Lower lobe of right lung (tissue), 2 donors: Measurements from ENCODE around the gene SERPINA5. TPM values are rescaled to one million over a fixed set of nuclear protein-coding genes. Genes with fewer than 3 reads are reported as not detected.

Experiments
- ATAC-seq, 2 donors: fragments of 200-7000 bp; cut with Tn5 transposase; one replicate each; pipeline ENCODE4 v1.9.1; 2020 to 2022; ENCODE audit warnings: mild to moderate bottlenecking in 2 of 2, moderate library complexity in 2 of 2
- DNase-seq: peaks from one replicate; pipeline ENCODE4 v3.0.0-alpha.2; 2020
- H3K27ac ChIP-seq: fragments of 200-600 bp; one replicate; pipeline ENCODE4 v1.8.0; 2022
- H3K27me3 ChIP-seq: fragments of 200-600 bp; one replicate; pipeline ENCODE4 v1.8.0; 2022; ENCODE audit warnings: low read depth
- H3K36me3 ChIP-seq: fragments of 200-600 bp; one replicate; pipeline ENCODE4 v1.8.0; 2022; ENCODE audit warnings: mild to moderate bottlenecking
- H3K4me1 ChIP-seq: fragments of 200-600 bp; one replicate; pipeline ENCODE4 v1.8.0; 2022
- H3K4me3 ChIP-seq: fragments of 200-600 bp; one replicate; pipeline ENCODE4 v1.8.0; 2022; ENCODE audit warnings: mild to moderate bottlenecking
- H3K9me3 ChIP-seq: fragments of 200-600 bp; one replicate; pipeline ENCODE4 v1.8.0; 2022
- intact Hi-C: fragments of 100-400 bp; cut with DNase I; formaldehyde crosslinking; loops from one replicate; pipeline ENCODE4 v1.11.0; 2022
- total RNA-seq: library from RNA; stranded (reverse); fragmentation: NEBNext Ultra II Directional; extraction: Animal tissue kit (Norgen Biotek cat#: 25700); gene quantifications from one replicate; pipeline ENCODE4 v1.2.1, GENCODE V29; 2021
- TF ChIP-seq, protein P1 (sequence below): fragments of 200-600 bp; IDR thresholded peaks from one replicate; pipeline ENCODE4 v1.8.0; 2022; ENCODE audit warnings: antibody characterized with exemption, mild to moderate bottlenecking
- donor health status: DM: no; HTN: yes; CAD: no; lungs with severe emphysema.

Gene SERPINA5
- total RNA-seq, 1 donor from 2014 or later = 0.56 TPM

DNA sequence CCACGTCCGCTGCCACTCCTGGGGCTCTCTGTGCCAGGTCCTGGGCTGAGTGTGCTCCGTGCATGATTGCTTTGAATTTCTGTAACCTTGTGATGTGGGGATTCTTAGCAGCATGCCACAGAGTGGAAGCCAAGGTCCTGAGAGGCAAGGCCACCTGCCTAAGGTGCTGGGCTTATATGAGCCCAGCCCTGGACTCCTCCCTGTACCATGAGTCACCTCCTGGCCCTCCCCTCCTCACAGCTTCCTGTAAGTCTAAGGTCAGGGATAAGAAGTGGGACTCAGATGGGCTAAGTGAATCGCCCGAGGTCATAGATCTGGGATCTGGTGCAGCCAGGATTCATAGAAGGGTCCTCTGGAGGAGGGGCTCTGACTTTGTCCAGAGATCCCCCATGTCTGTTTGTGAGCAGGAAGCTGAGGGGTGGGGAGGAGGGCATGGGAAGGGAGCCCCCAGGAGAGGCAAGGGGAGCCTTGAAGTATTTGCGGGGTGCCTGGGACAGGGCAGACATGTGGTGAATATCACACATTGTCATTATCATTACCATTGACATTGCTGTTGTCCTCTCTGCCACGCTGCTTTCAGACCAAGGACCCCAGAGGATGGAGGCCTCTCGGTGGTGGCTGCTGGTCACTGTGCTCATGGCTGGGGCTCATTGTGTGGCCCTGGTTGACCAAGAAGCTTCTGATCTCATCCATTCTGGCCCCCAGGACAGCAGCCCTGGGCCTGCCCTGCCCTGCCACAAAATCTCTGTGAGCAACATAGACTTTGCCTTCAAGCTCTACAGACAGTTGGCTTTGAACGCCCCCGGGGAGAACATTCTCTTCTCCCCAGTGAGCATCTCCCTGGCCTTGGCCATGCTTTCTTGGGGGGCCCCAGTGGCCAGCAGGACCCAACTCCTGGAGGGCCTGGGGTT lies 59.8 kb downstream of the SERPINA5 start:
- H3K27ac ChIP-seq = no peak overlapping the region
- DNase-seq (no peak), ATAC-seq (no peak)
- no peaks in the 10 kb centered on the region for H3K27me3 ChIP-seq
- no peaks in the 10 kb centered on the region for H3K4me1 ChIP-seq
- TF ChIP-seq, protein P1, sequence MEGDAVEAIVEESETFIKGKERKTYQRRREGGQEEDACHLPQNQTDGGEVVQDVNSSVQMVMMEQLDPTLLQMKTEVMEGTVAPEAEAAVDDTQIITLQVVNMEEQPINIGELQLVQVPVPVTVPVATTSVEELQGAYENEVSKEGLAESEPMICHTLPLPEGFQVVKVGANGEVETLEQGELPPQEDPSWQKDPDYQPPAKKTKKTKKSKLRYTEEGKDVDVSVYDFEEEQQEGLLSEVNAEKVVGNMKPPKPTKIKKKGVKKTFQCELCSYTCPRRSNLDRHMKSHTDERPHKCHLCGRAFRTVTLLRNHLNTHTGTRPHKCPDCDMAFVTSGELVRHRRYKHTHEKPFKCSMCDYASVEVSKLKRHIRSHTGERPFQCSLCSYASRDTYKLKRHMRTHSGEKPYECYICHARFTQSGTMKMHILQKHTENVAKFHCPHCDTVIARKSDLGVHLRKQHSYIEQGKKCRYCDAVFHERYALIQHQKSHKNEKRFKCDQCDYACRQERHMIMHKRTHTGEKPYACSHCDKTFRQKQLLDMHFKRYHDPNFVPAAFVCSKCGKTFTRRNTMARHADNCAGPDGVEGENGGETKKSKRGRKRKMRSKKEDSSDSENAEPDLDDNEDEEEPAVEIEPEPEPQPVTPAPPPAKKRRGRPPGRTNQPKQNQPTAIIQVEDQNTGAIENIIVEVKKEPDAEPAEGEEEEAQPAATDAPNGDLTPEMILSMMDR = no peak
- intact Hi-C loops = no loop called here
- no peaks in the 10 kb centered on the region for H3K9me3 ChIP-seq
- no peak overlapping the region for H3K4me3 ChIP-seq
- H3K36me3 ChIP-seq = no peaks in the 10 kb centered on the region

DNA sequence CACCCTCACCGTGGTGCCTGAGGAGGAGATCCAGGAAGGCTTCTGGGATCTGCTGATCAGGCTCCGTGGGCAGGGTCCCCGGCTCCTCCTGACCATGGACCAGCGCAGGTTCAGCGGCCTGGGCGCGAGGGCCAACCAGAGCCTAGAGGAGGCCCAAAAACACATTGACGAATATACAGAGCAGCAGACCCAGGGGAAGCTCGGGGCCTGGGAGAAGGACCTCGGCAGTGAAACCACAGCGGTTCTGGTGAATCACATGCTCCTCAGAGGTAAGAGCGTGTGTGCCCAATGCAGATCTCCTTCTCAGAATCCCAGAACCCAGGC lies 60.4 kb downstream of the SERPINA5 start:
- no peak for ATAC-seq
- TF ChIP-seq, protein P1 = no peak
- intact Hi-C loops = no loop called here
- no peaks in the 10 kb centered on the region for H3K4me1 ChIP-seq
- DNase-seq = no peak
- H3K4me3 ChIP-seq = no peak overlapping the region
- no peaks in the 10 kb centered on the region for H3K36me3 ChIP-seq
- no peak overlapping the region for H3K27ac ChIP-seq
- no peaks in the 10 kb centered on the region for H3K9me3 ChIP-seq
- H3K27me3 ChIP-seq = no peaks in the 10 kb centered on the region

Other genes starting within 250 kb of the SERPINA5 start
- not detected for gene SERPINA2, start 214.7 kb upstream of the SERPINA5 start, total RNA-seq
- 994 TPM for gene SERPINA1, start 192.8 kb upstream of the SERPINA5 start, total RNA-seq
- not detected for gene SERPINA11, start 128.6 kb upstream of the SERPINA5 start, total RNA-seq
- not detected for gene SERPINA9, start 105.2 kb upstream of the SERPINA5 start, total RNA-seq
- not detected for gene SERPINA12, start 72.0 kb upstream of the SERPINA5 start, total RNA-seq
- not detected for gene SERPINA4, start 20.0 kb upstream of the SERPINA5 start, total RNA-seq
- gene SERPINA3, start 31.0 kb downstream of the SERPINA5 start, total RNA-seq = 74.6 TPM
- gene GSC, start 188.7 kb downstream of the SERPINA5 start, total RNA-seq = 0.50 TPM